Measurements from ENCODE around the gene IRF1. TPM values are rescaled to one million over a fixed set of nuclear protein-coding genes. Genes with fewer than 3 reads are reported as not detected.

IRF1 gene
- total RNA-seq, 2 experiments from 2014 or later = 231 to 239 TPM

- no peak for DNase-seq
- CTCF ChIA-PET = interaction anchor here (1.2 to 5.7 kb wide), 5 partner anchors 13 to 53 kb away, joined by 3 to 48 read pairs (median 15); partner anchors contain the start of gene IRF1
- no peak overlapping the region for H3K4me3 Mint-ChIP-seq
- no peaks in the 10 kb centered on the region for H3K27me3 Mint-ChIP-seq
- no peaks in the 10 kb centered on the region for H3K9me3 Mint-ChIP-seq
- H3K27ac Mint-ChIP-seq = peak overlapping the region; percentile 61
- H3K36me3 Mint-ChIP-seq (ENCODE audit: low read depth) = peaks cover 46% of the 10 kb centered on the region
- peaks cover 92% of the 10 kb centered on the region for H3K4me1 Mint-ChIP-seq
- POLR2A ChIA-PET = interaction anchor here (1.3 to 33.4 kb wide), 5 partner anchors 13 to 64 kb away, joined by 5 to 1155 read pairs (median 563); partner anchors contain the start of gene IRF1
Observed at GRCh38 chr5:132470596-132470995, 20.0 kb downstream of the IRF1 start.

- Mint-ChIP-seq H3K27ac (peak overlapping the region; percentile 2), H3K27me3 (no peaks in the 10 kb centered on the region), H3K9me3 (no peaks in the 10 kb centered on the region), H3K36me3 (ENCODE audit: low read depth) (peaks cover 48% of the 10 kb centered on the region), H3K4me3 (no peak overlapping the region), H3K4me1 (peaks cover 93% of the 10 kb centered on the region)
- ChIA-PET POLR2A (interaction anchor here (1.3 to 33.4 kb wide), 5 partner anchors 13 to 63 kb away, joined by 5 to 1155 read pairs (median 563); partner anchors contain the start of gene IRF1), CTCF (interaction anchor here (0.8 to 8.1 kb wide), 6 partner anchors 9 to 45 kb away, joined by 3 to 111 read pairs (median 10); partner anchors contain the start of gene IRF1)
- DNase-seq = no peak
Observed at GRCh38 chr5:132470010-132470392, 20.6 kb downstream of the IRF1 start.

- no peak for DNase-seq
- H3K4me1 Mint-ChIP-seq = peaks cover 93% of the 10 kb centered on the region
- no peak overlapping the region for H3K27ac Mint-ChIP-seq
- H3K9me3 Mint-ChIP-seq = no peaks in the 10 kb centered on the region
- ChIA-PET CTCF (interaction anchor here (0.8 to 8.1 kb wide), 5 partner anchors 9 to 44 kb away, joined by 3 to 111 read pairs (median 6); no protein-coding TSS in a partner anchor), POLR2A (interaction anchor here (0.8 to 33.4 kb wide), 6 partner anchors 12 to 79 kb away, joined by 3 to 1155 read pairs (median 284); partner anchors contain the start of gene IRF1)
- H3K4me3 Mint-ChIP-seq = no peak overlapping the region
- peaks cover 44% of the 10 kb centered on the region for H3K36me3 Mint-ChIP-seq (ENCODE audit: low read depth)
- no peaks in the 10 kb centered on the region for H3K27me3 Mint-ChIP-seq
Observed at GRCh38 chr5:132469380-132470009, 21.1 kb downstream of the IRF1 start.

DNA sequence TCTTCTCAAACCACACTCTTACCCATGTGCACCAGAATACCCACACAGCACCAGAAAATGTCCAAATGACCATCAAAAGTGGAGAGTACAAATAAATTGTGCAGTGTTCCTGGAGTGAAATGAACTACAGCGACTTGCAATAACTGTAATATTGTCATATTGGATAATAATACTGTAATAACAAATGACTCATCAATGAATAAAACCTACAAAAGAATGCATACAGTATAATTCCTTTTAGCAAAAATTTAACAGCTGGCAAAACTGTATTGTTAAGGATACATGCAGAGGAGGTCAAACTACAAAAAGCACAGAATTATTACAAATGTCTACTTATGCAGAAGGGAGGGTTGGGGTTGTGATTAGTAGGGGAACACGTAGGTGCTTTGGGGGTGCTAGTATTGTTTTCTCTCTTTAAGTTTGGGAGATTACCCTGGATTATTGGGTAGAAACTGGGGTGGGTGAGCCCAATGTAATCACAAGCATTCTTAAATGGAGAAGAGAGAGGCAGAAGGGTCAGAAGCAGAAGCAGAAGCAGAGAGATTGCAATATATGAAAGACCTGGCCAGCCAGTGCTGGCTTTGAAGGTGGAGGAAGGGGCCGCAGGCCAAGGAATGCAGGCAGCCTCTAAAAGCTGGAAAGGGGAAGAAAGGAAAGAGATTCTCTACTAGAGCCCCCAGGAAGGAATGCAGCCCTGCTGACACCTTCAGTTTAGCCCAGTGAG is 21.8 kb downstream of the IRF1 start:
- no peak for DNase-seq
- Mint-ChIP-seq H3K27me3 (no peaks in the 10 kb centered on the region), H3K36me3 (ENCODE audit: low read depth) (peaks cover 44% of the 10 kb centered on the region), H3K9me3 (no peaks in the 10 kb centered on the region), H3K27ac (no peak overlapping the region), H3K4me3 (no peak overlapping the region), H3K4me1 (peaks cover 94% of the 10 kb centered on the region)
- CTCF ChIA-PET = interaction anchor here (1.3 to 8.1 kb wide), 4 partner anchors 10 to 43 kb away, joined by 3 to 111 read pairs (median 61); no protein-coding TSS in a partner anchor
- POLR2A ChIA-PET = interaction anchor here (0.8 to 33.4 kb wide), 6 partner anchors 12 to 78 kb away, joined by 3 to 1155 read pairs (median 366); partner anchors contain the start of gene IRF1

- ChIA-PET CTCF (interaction anchor here (0.9 to 8.1 kb wide), 13 partner anchors 9 to 56 kb away, joined by 3 to 111 read pairs (median 15); partner anchors contain the start of gene IRF1), POLR2A (interaction anchor here (0.6 to 6.1 kb wide), 14 partner anchors 10 to 352 kb away, joined by 3 to 248 read pairs (median 21); partner anchors contain the start of gene IRF1)
- Mint-ChIP-seq H3K4me1 (peaks cover 95% of the 10 kb centered on the region), H3K36me3 (ENCODE audit: low read depth) (peaks cover 48% of the 10 kb centered on the region), H3K4me3 (peak overlapping the region; percentile 67), H3K27me3 (no peaks in the 10 kb centered on the region), H3K9me3 (no peaks in the 10 kb centered on the region), H3K27ac (peak overlapping the region; percentile 91)
- no peak for DNase-seq
Observed at GRCh38 chr5:132467287-132467984, 23.1 kb downstream of the IRF1 start.

GRCh38 chr5:132466433-132467286 is 23.9 kb downstream of the IRF1 start:
- POLR2A ChIA-PET = interaction anchor here (0.7 to 6.1 kb wide), 22 partner anchors 10 to 173 kb away, joined by 3 to 248 read pairs (median 5); partner anchors contain the start of genes IRF1 and SLC22A4
- Mint-ChIP-seq H3K27me3 (no peaks in the 10 kb centered on the region), H3K4me3 (peak overlapping the region; percentile 67), H3K36me3 (ENCODE audit: low read depth) (peaks cover 50% of the 10 kb centered on the region), H3K4me1 (peaks cover 95% of the 10 kb centered on the region), H3K9me3 (no peaks in the 10 kb centered on the region), H3K27ac (peak overlapping the region; percentile 91)
- CTCF ChIA-PET = interaction anchor here (0.7 to 8.1 kb wide), 20 partner anchors 8 to 80 kb away, joined by 3 to 111 read pairs (median 8); partner anchors contain the start of gene IRF1
- peak; percentile 88 for DNase-seq

DNA sequence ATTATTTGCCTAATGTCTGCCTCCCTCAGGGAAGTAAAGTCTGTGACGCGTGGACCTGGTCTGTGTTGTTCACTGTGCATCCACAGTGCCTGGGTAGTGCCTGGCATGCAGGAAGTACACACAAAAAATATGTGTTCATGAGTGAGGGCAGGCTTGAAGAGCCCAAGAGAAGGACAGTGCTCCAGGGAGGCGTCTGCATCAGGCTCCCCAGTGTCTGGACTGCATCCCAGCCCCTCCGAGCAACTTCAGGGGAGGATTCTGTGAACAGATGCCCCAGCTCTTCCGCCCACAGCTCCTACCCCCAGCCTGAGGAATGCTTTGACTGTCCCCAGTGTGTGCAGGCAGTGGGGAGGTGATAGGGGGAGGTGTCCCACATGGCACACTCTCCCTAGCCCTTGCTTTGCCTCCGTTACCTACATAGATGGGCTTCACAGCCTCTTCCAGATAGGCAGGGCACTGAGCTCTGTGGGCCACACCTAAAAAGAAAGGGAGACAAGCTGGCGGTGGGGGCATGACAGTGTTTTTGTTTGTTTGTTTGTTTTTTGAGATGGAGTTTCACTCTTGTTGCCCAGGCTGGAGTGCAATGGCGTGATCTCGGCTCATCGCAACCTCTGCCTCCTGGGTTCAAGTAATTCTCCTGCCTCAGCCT is 25.4 kb downstream of the IRF1 start:
- no peaks in the 10 kb centered on the region for H3K9me3 Mint-ChIP-seq
- POLR2A ChIA-PET = interaction anchor here (0.9 to 6.1 kb wide), 17 partner anchors 9 to 76 kb away, joined by 3 to 248 read pairs (median 14); partner anchors contain the start of gene IRF1
- H3K4me1 Mint-ChIP-seq = peaks cover 92% of the 10 kb centered on the region
- DNase-seq = no peak
- H3K27me3 Mint-ChIP-seq = no peaks in the 10 kb centered on the region
- peak overlapping the region; percentile 91 for H3K27ac Mint-ChIP-seq
- H3K4me3 Mint-ChIP-seq = peak overlapping the region; percentile 67
- CTCF ChIA-PET = interaction anchor here (0.9 to 8.1 kb wide), 16 partner anchors 8 to 79 kb away, joined by 3 to 111 read pairs (median 9); partner anchors contain the start of gene IRF1
- peaks cover 55% of the 10 kb centered on the region for H3K36me3 Mint-ChIP-seq (ENCODE audit: low read depth)

DNA sequence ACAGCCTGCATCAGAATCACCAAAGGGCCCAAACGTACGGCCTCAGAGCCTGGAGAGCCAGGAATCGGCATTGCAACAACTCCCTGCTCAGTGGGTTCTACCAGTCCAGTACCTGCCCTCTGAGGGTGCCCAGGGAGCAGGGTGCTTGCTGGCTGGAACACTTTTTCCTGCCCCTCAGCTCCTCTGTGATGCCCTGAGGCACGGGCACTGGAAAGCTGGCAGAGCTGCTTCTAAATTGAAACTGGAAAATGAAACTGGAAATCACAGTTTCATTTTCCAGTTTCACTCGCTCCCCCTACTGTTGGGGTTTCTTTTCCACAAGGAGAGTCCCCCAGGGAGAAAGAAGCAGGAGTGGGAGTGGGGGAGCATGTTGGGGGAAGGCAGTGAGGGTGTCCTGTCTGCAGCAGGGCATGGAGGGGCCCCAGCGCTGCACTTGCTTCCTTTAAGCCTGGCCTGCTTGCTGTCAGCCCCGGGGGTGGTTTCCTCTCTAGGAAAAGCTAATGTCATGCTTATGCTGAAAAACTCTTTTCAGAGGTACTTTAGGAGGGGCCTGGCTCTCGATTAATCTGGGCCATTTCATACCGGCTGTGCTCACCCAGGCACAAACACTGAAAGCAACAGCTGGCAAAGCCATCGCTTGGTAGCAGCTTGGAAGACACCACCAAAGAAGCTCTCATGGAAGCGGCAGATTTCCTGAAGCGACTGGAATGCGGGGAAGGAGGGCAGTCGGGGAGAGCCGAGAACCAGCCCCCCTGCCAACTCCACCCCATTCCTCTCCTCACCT is 26.2 kb downstream of the IRF1 start:
- peaks cover 54% of the 10 kb centered on the region for H3K36me3 Mint-ChIP-seq (ENCODE audit: low read depth)
- no peak for DNase-seq
- peak overlapping the region; percentile 67 for H3K4me3 Mint-ChIP-seq
- peak overlapping the region; percentile 91 for H3K27ac Mint-ChIP-seq
- H3K27me3 Mint-ChIP-seq = no peaks in the 10 kb centered on the region
- peaks cover 93% of the 10 kb centered on the region for H3K4me1 Mint-ChIP-seq
- no peaks in the 10 kb centered on the region for H3K9me3 Mint-ChIP-seq
- ChIA-PET CTCF (interaction anchor here (0.7 to 8.1 kb wide), 15 partner anchors 8 to 78 kb away, joined by 3 to 111 read pairs (median 8); partner anchors contain the start of gene IRF1), POLR2A (interaction anchor here (0.9 to 6.1 kb wide), 17 partner anchors 8 to 75 kb away, joined by 3 to 248 read pairs (median 8); partner anchors contain the start of gene IRF1)

DNA sequence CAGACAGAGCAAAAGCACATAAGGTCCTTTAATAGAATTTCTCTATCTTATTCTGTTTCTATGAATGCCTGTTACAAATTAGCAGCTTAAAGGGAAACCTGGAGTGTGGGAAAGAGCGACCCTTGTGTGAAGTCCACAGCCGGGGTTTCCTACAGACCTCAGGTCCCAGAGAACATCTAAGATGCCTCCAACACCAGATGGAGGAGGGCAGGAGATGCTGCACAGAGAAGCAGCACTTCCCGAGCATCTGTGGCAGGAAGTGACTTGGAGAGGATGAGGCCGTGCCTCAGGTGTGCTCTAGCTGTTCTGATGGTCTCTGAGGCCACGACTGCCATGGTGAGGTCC is 26.8 kb downstream of the IRF1 start:
- no peak for DNase-seq
- H3K36me3 Mint-ChIP-seq (ENCODE audit: low read depth) = peaks cover 51% of the 10 kb centered on the region
- CTCF ChIA-PET = interaction anchor here (0.7 to 8.1 kb wide), 11 partner anchors 7 to 78 kb away, joined by 3 to 111 read pairs (median 8); partner anchors contain the start of gene IRF1
- peak overlapping the region; percentile 67 for H3K4me3 Mint-ChIP-seq
- POLR2A ChIA-PET = interaction anchor here (1.0 to 6.1 kb wide), 11 partner anchors 7 to 52 kb away, joined by 3 to 248 read pairs (median 68); partner anchors contain the start of gene IRF1
- peaks cover 93% of the 10 kb centered on the region for H3K4me1 Mint-ChIP-seq
- no peaks in the 10 kb centered on the region for H3K27me3 Mint-ChIP-seq
- peak overlapping the region; percentile 91 for H3K27ac Mint-ChIP-seq
- no peaks in the 10 kb centered on the region for H3K9me3 Mint-ChIP-seq
